Activated T-helper 2 cell treated with anti-CD3 and anti-CD28 coated beads, Interferon-gamma antibody, Interleukin-2, Interleukin-4, amounts not matched to agents 10 μg/mL and 5 μg/mL and 100 μg/mL, durations not matched to agents 14 hours and 24 hours and 36 hours (primary cell): Measurements from ENCODE around the gene ASB10. TPM values are rescaled to one million over a fixed set of nuclear protein-coding genes. Genes with fewer than 3 reads are reported as not detected.

ENCODE experiments used
- DNase-seq: peaks from one replicate; pipeline ENCODE4 v3.0.0; 2021; ENCODE audit warnings: low spot score
- H3K27ac Mint-ChIP-seq: one replicate; pipeline ENCODE4 v1.8.0; 2021; ENCODE audit warnings: mixed read lengths
- H3K27me3 Mint-ChIP-seq: one replicate; pipeline ENCODE4 v1.8.0; 2021; ENCODE audit warnings: low read depth, mixed read lengths
- H3K36me3 Mint-ChIP-seq: one replicate; pipeline ENCODE4 v1.8.0; 2021; ENCODE audit warnings: low read depth, mixed read lengths
- H3K4me1 Mint-ChIP-seq: one replicate; pipeline ENCODE4 v1.8.0; 2021; ENCODE audit warnings: low read depth, mixed read lengths
- H3K4me3 Mint-ChIP-seq: one replicate; pipeline ENCODE4 v1.8.0; 2021; ENCODE audit warnings: low read depth, mild to moderate bottlenecking, moderate library complexity, mixed read lengths
- H3K9me3 Mint-ChIP-seq: one replicate; pipeline ENCODE4 v1.8.0; 2021; ENCODE audit warnings: mixed read lengths
- intact Hi-C: fragments of 100-400 bp; cut with micrococcal nuclease; formaldehyde crosslinking; loops from one replicate; pipeline ENCODE4 v1.15.1; 2023
- total RNA-seq: library from RNA; stranded (reverse); gene quantifications from 2 replicates; pipeline ENCODE4 v1.2.3, GENCODE V29; 2022

Gene ASB10
- total RNA-seq, 1 donor from 2014 or later = not detected

- Mint-ChIP-seq H3K4me3 (no peak overlapping the region), H3K4me1 (no peaks in the 10 kb centered on the region), H3K36me3 (peaks cover 8% of the 10 kb centered on the region), H3K27me3 (no peaks in the 10 kb centered on the region), H3K27ac (no peak overlapping the region), H3K9me3 (no peaks in the 10 kb centered on the region)
- intact Hi-C loops = no loop called here
- DNase-seq = no peak
Measured at GRCh38 chr7:151141311-151141854, 45.7 kb downstream of the ASB10 start.

- H3K4me1 Mint-ChIP-seq = no peaks in the 10 kb centered on the region
Measured at GRCh38 chr7:151140826-151141225, 46.2 kb downstream of the ASB10 start.

GRCh38 chr7:151139791-151140190, 47.3 kb downstream of the ASB10 start:
- Mint-ChIP-seq H3K9me3 (no peaks in the 10 kb centered on the region), H3K27ac (no peak overlapping the region), H3K4me3 (no peak overlapping the region), H3K4me1 (no peaks in the 10 kb centered on the region), H3K27me3 (no peaks in the 10 kb centered on the region), H3K36me3 (peaks cover 8% of the 10 kb centered on the region)
- no peak for DNase-seq
- intact Hi-C loops = no loop called here

More at GRCh38 chr7:151140826-151141225, 46.2 kb downstream of the ASB10 start:
- intact Hi-C loops = no loop called here
- H3K4me3 Mint-ChIP-seq = no peak overlapping the region
- no peaks in the 10 kb centered on the region for H3K9me3 Mint-ChIP-seq
- no peak overlapping the region for H3K27ac Mint-ChIP-seq
- peaks cover 8% of the 10 kb centered on the region for H3K36me3 Mint-ChIP-seq
- no peaks in the 10 kb centered on the region for H3K27me3 Mint-ChIP-seq
- no peak for DNase-seq

GRCh38 chr7:151139071-151139790, 47.8 kb downstream of the ASB10 start:
- H3K27me3 Mint-ChIP-seq = no peaks in the 10 kb centered on the region
- no peaks in the 10 kb centered on the region for H3K4me1 Mint-ChIP-seq
- H3K36me3 Mint-ChIP-seq = peaks cover 6% of the 10 kb centered on the region
- intact Hi-C loops = no loop called here
- no peak overlapping the region for H3K4me3 Mint-ChIP-seq
- H3K9me3 Mint-ChIP-seq = no peaks in the 10 kb centered on the region
- no peak for DNase-seq
- no peak overlapping the region for H3K27ac Mint-ChIP-seq

GRCh38 chr7:151138153-151138851, 48.7 kb downstream of the ASB10 start:
- Mint-ChIP-seq H3K36me3 (no peaks in the 10 kb centered on the region), H3K27ac (no peak overlapping the region), H3K4me1 (no peaks in the 10 kb centered on the region), H3K27me3 (no peaks in the 10 kb centered on the region), H3K4me3 (no peak overlapping the region), H3K9me3 (no peaks in the 10 kb centered on the region)
- intact Hi-C loops = no loop called here
- no peak for DNase-seq

GRCh38 chr7:151137791-151138152, 49.3 kb downstream of the ASB10 start:
- Mint-ChIP-seq H3K4me3 (no peak overlapping the region), H3K27me3 (no peaks in the 10 kb centered on the region), H3K4me1 (no peaks in the 10 kb centered on the region), H3K27ac (no peak overlapping the region), H3K36me3 (no peaks in the 10 kb centered on the region), H3K9me3 (no peaks in the 10 kb centered on the region)
- DNase-seq = no peak
- intact Hi-C loops = no loop called here

- Mint-ChIP-seq H3K36me3 (no peaks in the 10 kb centered on the region), H3K27me3 (no peaks in the 10 kb centered on the region), H3K27ac (no peak overlapping the region), H3K9me3 (no peaks in the 10 kb centered on the region), H3K4me1 (no peaks in the 10 kb centered on the region), H3K4me3 (no peak overlapping the region)
- DNase-seq = no peak
- intact Hi-C loops = no loop called here
Measured at GRCh38 chr7:151137076-151137675, 49.9 kb downstream of the ASB10 start.

GRCh38 chr7:151135866-151136843, 50.9 kb downstream of the ASB10 start:
- H3K4me3 Mint-ChIP-seq = no peak overlapping the region
- no peak overlapping the region for H3K27ac Mint-ChIP-seq
- H3K4me1 Mint-ChIP-seq = no peaks in the 10 kb centered on the region
- H3K9me3 Mint-ChIP-seq = no peaks in the 10 kb centered on the region
- H3K27me3 Mint-ChIP-seq = no peaks in the 10 kb centered on the region
- DNase-seq = no peak
- no peaks in the 10 kb centered on the region for H3K36me3 Mint-ChIP-seq
- intact Hi-C loops = no loop called here

- Mint-ChIP-seq H3K36me3 (no peaks in the 10 kb centered on the region), H3K27me3 (no peaks in the 10 kb centered on the region), H3K4me3 (no peak overlapping the region), H3K4me1 (no peaks in the 10 kb centered on the region), H3K9me3 (no peaks in the 10 kb centered on the region), H3K27ac (no peak overlapping the region)
- intact Hi-C loops = no loop called here
- DNase-seq = no peak
Measured at GRCh38 chr7:151135525-151135845, 51.6 kb downstream of the ASB10 start.

GRCh38 chr7:151134743-151135524, 52.1 kb downstream of the ASB10 start:
- intact Hi-C loops = no loop called here
- Mint-ChIP-seq H3K36me3 (no peaks in the 10 kb centered on the region), H3K4me3 (no peak overlapping the region), H3K27me3 (no peaks in the 10 kb centered on the region), H3K9me3 (no peaks in the 10 kb centered on the region), H3K27ac (no peak overlapping the region), H3K4me1 (no peaks in the 10 kb centered on the region)
- no peak for DNase-seq

- intact Hi-C loops = no loop called here
- no peaks in the 10 kb centered on the region for H3K36me3 Mint-ChIP-seq
- no peaks in the 10 kb centered on the region for H3K4me1 Mint-ChIP-seq
- no peaks in the 10 kb centered on the region for H3K27me3 Mint-ChIP-seq
- no peak overlapping the region for H3K4me3 Mint-ChIP-seq
- no peak overlapping the region for H3K27ac Mint-ChIP-seq
- no peak for DNase-seq
- H3K9me3 Mint-ChIP-seq = no peaks in the 10 kb centered on the region
Measured at GRCh38 chr7:151133986-151134742, 52.9 kb downstream of the ASB10 start.
